PFSK-1 (cell line): Measurements from ENCODE around the gene VWA2.

Experiments used
- POLR2AphosphoS5 ChIP-seq: IDR thresholded peaks from 2 replicates; pipeline ENCODE4 v1.6.1; 2012; ENCODE audit warnings: low read depth, mild to moderate bottlenecking, control low read depth, low read length, moderate library complexity
- REST ChIP-seq, 2 experiments: IDR thresholded peaks; 2 replicates each; pipeline versions ENCODE4 v1.6.1 to v1.8.0; 2011 to 2012; ENCODE audit warnings: low read depth in 2 of 2, low read length in 2 of 2, control low read depth in 1 of 2, inconsistent platforms in 1 of 2, mild to moderate bottlenecking in 1 of 2, moderate library complexity in 1 of 2; ENCODE audit not compliant: insufficient read depth in 1 of 2

GRCh38 chr10:114289096-114289436 lies 50.0 kb downstream of the VWA2 start:
- TF ChIP-seq POLR2AphosphoS5 (no peak), REST (IDR thresholded peaks at IDR 0.05; ENCODE audit: insufficient read depth in 1 of 2, low read depth in 2 of 2, low read length in 2 of 2) (no peak)
